ENCODE results near the gene MPZL1.

DNA sequence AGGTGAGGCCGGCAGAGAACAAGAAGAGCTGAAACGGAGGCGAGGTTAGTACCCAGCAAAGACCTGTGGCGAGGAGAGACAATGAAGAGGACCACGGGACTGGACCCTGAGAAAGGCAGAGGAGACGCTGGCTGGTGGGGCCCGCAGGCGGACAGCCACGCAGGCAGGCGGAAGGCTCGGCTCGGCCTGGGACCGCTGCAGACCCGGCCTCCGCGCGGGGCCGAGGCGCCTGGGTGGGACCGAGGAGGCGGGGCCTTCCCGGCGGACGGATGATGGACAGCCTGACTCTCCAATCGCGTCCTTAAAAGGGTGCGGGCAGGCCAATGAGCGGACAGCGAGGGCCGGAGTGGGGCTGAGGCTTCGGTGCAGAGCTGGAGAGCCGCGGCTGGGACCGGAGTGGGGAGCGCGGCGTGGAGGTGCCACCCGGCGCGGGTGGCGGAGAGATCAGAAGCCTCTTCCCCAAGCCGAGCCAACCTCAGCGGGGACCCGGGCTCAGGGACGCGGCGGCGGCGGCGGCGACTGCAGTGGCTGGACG is at the start of gene MPZL1:
- TF ChIP-seq POLR2A (IDR thresholded peaks at IDR 0.05) (peak; percentile 64), POLR2AphosphoS5 (IDR thresholded peaks at IDR 0.05) (peak in 2 of 3 donors; percentile 29 to 51)
- TF ChIP-seq, protein P1, sequence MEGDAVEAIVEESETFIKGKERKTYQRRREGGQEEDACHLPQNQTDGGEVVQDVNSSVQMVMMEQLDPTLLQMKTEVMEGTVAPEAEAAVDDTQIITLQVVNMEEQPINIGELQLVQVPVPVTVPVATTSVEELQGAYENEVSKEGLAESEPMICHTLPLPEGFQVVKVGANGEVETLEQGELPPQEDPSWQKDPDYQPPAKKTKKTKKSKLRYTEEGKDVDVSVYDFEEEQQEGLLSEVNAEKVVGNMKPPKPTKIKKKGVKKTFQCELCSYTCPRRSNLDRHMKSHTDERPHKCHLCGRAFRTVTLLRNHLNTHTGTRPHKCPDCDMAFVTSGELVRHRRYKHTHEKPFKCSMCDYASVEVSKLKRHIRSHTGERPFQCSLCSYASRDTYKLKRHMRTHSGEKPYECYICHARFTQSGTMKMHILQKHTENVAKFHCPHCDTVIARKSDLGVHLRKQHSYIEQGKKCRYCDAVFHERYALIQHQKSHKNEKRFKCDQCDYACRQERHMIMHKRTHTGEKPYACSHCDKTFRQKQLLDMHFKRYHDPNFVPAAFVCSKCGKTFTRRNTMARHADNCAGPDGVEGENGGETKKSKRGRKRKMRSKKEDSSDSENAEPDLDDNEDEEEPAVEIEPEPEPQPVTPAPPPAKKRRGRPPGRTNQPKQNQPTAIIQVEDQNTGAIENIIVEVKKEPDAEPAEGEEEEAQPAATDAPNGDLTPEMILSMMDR (IDR thresholded peaks at IDR 0.05) = no peak

All from breast epithelium (tissue), 3 donors.